A549 (cell line): ENCODE results near the gene SERPINA6.

ENCODE experiments used
- CEBPB ChIP-seq, 2 experiments: fragments of >200 bp in 1 of 2; sonication (Bioruptor Twin) in 1 of 2; formaldehyde crosslinking in 1 of 2; IDR thresholded peaks; 2 replicates each; pipeline ENCODE4 v1.6.1; 2012 to 2016
- CTCF ChIP-seq: fragments of >200 bp; sonication (Bioruptor Twin); formaldehyde crosslinking; IDR thresholded peaks from 3 replicates; pipeline ENCODE4 v1.5.1; 2016
- EP300 ChIP-seq, 2 experiments: fragments of >200 bp; sonication (Bioruptor Twin); formaldehyde crosslinking; IDR thresholded peaks; 2 replicates in 1 of 2; 3 replicates in 1 of 2; pipeline ENCODE4 v1.6.1; 2016 to 2017
- NR3C1 ChIP-seq: fragments of >200 bp; sonication (Bioruptor Twin); formaldehyde crosslinking; IDR thresholded peaks from 3 replicates; pipeline ENCODE4 v1.6.1; 2017
- POLR2A ChIP-seq: IDR thresholded peaks from 2 replicates; pipeline ENCODE4 v1.6.1; 2012; ENCODE audit warnings: mild to moderate bottlenecking, low read length

GRCh38 chr14:94292872-94293577 is 30.1 kb downstream of the SERPINA6 start, which contains the start of gene SERPINA10:
- TF ChIP-seq NR3C1 (no peak), CEBPB (IDR thresholded peaks at IDR 0.05) (no peak), CTCF (no peak), POLR2A (no peak), EP300 (IDR thresholded peaks at IDR 0.05) (no peak)
